Naive thymus-derived CD8-positive, alpha-beta T cell (primary cell): ENCODE measurements around the gene MRGPRE. TPM values are rescaled to one million over a fixed set of nuclear protein-coding genes. Genes with fewer than 3 reads are reported as not detected.

Experiments
- ATAC-seq, 2 donors: fragments of 150-1000 bp; cut with Tn5 transposase in 1 of 2; sonication (Bioruptor Pico), chemical (Tn5 transposase) in 1 of 2; 1 replicate in 1 of 2; 2 replicates in 1 of 2; pipeline ENCODE4 v1.10.0; 2021; ENCODE audit warnings: mild to moderate bottlenecking in 2 of 2, moderate library complexity in 2 of 2
- POLR2A ChIA-PET: fragments of 350-600 bp; sonication (Branson Sonifier 250); formaldehyde crosslinking; loops from one replicate; lab custom pipeline; 2021; ENCODE audit warnings: antibody characterized with exemption; lab: Charles Lee
- DNase-seq, 10 donors: peaks; one replicate each; pipeline versions ENCODE4 v3.0.0 to v3.0.0-alpha.2; 2020 to 2022
- H3K27ac Mint-ChIP-seq, 10 donors: one replicate each; pipeline ENCODE4 v1.8.0; 2020 to 2022; ENCODE audit warnings: mild to moderate bottlenecking in 10 of 10, mixed read lengths in 10 of 10, moderate library complexity in 4 of 10, inconsistent platforms in 1 of 10
- H3K27me3 Mint-ChIP-seq, 5 donors: one replicate each; pipeline ENCODE4 v1.8.0; 2021 to 2022; ENCODE audit warnings: mixed read lengths in 5 of 5
- H3K36me3 Mint-ChIP-seq, 3 donors: one replicate each; pipeline ENCODE4 v1.8.0; 2020 to 2022; ENCODE audit warnings: mixed read lengths in 3 of 3, mild to moderate bottlenecking in 2 of 3, inconsistent platforms in 1 of 3
- H3K4me1 Mint-ChIP-seq, 4 donors: one replicate each; pipeline ENCODE4 v1.8.0; 2021 to 2022; ENCODE audit warnings: mixed read lengths in 4 of 4
- H3K4me3 Mint-ChIP-seq, 10 donors: one replicate each; pipeline ENCODE4 v1.8.0; 2020 to 2022; ENCODE audit warnings: mild to moderate bottlenecking in 10 of 10, mixed read lengths in 10 of 10, moderate library complexity in 6 of 10, inconsistent platforms in 1 of 10
- H3K9me3 Mint-ChIP-seq, 9 donors: one replicate each; pipeline ENCODE4 v1.8.0; 2020 to 2022; ENCODE audit warnings: mixed read lengths in 9 of 9, mild to moderate bottlenecking in 3 of 9, inconsistent platforms in 1 of 9, moderate library complexity in 1 of 9
- polyA plus RNA-seq, 3 donors: library from polyadenylated mRNA; unstranded; fragments of 300-500 nt; fragmentation: Illumina TruSeq; gene quantifications; one replicate each; pipeline ENCODE4 v1.2.3, GENCODE V29; 2021
- total RNA-seq, 8 experiments: library from RNA in 2 of 8; stranded (reverse) in 2 of 8; gene quantifications; one replicate each; pipeline ENCODE4 v1.2.3 and lab custom pipeline; 2021 to 2026

Gene MRGPRE
- total and polyA plus RNA-seq, 5 experiments from 2014 or later = not detected

DNA sequence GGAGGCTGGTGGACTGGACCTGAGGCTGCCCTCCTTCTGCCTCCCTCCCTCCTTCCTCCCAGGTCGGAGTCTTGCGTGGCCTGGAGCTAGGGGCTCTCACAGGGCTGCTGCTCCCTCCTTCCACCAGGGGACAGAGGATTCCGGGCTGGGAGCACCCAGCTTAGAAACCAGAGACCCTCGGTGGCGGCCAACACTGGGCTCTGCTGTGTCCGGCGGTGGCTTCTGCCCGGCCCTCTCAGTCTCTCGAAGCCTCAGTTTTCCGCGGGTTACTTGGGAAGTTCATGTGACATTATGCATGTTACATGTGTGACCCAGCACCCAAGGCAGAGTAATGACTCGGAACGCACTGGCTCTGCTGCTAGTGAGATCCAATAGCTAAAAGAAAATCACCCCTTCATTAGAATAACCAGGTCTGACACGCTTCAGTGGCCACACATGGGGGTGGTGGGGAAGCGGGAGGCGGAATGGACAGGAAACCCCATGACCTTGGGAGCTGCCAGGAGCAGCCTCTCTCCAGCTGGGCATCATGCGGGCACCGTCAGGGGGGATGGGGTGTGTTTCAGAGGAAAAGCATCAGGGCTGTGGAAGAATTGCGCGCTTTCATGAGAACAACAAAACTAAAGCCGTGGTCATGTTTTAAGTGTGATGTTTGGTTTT, 7.7 kb downstream of the MRGPRE start:
- H3K27ac Mint-ChIP-seq = no peak overlapping the region
- POLR2A ChIA-PET = interaction anchor here (1.0 kb wide), 1 partner anchor 8 kb away, joined by 3 read pairs; the partner anchor contains the start of gene MRGPRE
- no peak overlapping the region for H3K4me3 Mint-ChIP-seq
- peaks cover 0 to 13% (median 8%) of the 10 kb centered on the region in 4 donors for H3K4me1 Mint-ChIP-seq
- no peaks in the 10 kb centered on the region for H3K36me3 Mint-ChIP-seq
- ATAC-seq = no peak
- peaks cover 0 to 32% (median 13%) of the 10 kb centered on the region in 5 donors for H3K27me3 Mint-ChIP-seq
- H3K9me3 Mint-ChIP-seq = no peaks in the 10 kb centered on the region
- peak in 1 of 10 donors; percentile 50 for DNase-seq

- peak in 1 of 10 donors; percentile 49 for DNase-seq
Observed at GRCh38 chr11:3223932-3224381, 8.3 kb downstream of the MRGPRE start.

GRCh38 chr11:3222941-3223915, 9.0 kb downstream of the MRGPRE start:
- peaks cover 0 to 13% (median 8%) of the 10 kb centered on the region in 4 donors for H3K4me1 Mint-ChIP-seq
- peak overlapping the region in 2 of 10 donors; percentile 7 to 67 for H3K27ac Mint-ChIP-seq
- H3K27me3 Mint-ChIP-seq = peaks cover 0 to 32% (median 13%) of the 10 kb centered on the region in 5 donors
- peak; percentile 51 to 52 for ATAC-seq
- DNase-seq = peak in 4 of 10 donors; percentile 9 to 61 (median 17)
- H3K4me3 Mint-ChIP-seq = peak overlapping the region in 8 of 10 donors; percentile 9 to 58 (median 46)
- no peaks in the 10 kb centered on the region for H3K9me3 Mint-ChIP-seq
- POLR2A ChIA-PET = interaction anchor here (1.0 kb wide), 1 partner anchor 9 kb away, joined by 3 read pairs; the partner anchor contains the start of gene MRGPRE
- no peaks in the 10 kb centered on the region for H3K36me3 Mint-ChIP-seq

More at GRCh38 chr11:3223932-3224381, 8.3 kb downstream of the MRGPRE start:
- H3K27ac Mint-ChIP-seq = no peak overlapping the region
- H3K36me3 Mint-ChIP-seq = no peaks in the 10 kb centered on the region
- POLR2A ChIA-PET = interaction anchor here (1.0 kb wide), 1 partner anchor 9 kb away, joined by 3 read pairs; the partner anchor contains the start of gene MRGPRE
- peaks cover 0 to 32% (median 13%) of the 10 kb centered on the region in 5 donors for H3K27me3 Mint-ChIP-seq
- peaks cover 0 to 13% (median 8%) of the 10 kb centered on the region in 4 donors for H3K4me1 Mint-ChIP-seq
- H3K4me3 Mint-ChIP-seq = no peak overlapping the region
- no peaks in the 10 kb centered on the region for H3K9me3 Mint-ChIP-seq
- no peak for ATAC-seq

- Mint-ChIP-seq H3K9me3 (no peaks in the 10 kb centered on the region), H3K4me1 (peaks cover under 1 to 15% (median 8%) of the 10 kb centered on the region in 4 donors), H3K36me3 (no peaks in the 10 kb centered on the region), H3K27me3 (peaks cover 0 to 32% (median 13%) of the 10 kb centered on the region in 5 donors), H3K4me3 (peak overlapping the region in 5 of 10 donors; percentile 36 to 58 (median 45)), H3K27ac (no peak overlapping the region)
- ATAC-seq (no peak), DNase-seq (peak in 1 of 10 donors; percentile 57)
- POLR2A ChIA-PET = no interaction called here
Observed at GRCh38 chr11:3222003-3222855, 10.0 kb downstream of the MRGPRE start.

GRCh38 chr11:3221408-3222002, 10.7 kb downstream of the MRGPRE start:
- H3K36me3 Mint-ChIP-seq = no peaks in the 10 kb centered on the region
- POLR2A ChIA-PET = no interaction called here
- H3K9me3 Mint-ChIP-seq = no peaks in the 10 kb centered on the region
- DNase-seq (peak in 1 of 10 donors; percentile 53), ATAC-seq (no peak)
- H3K27me3 Mint-ChIP-seq = peaks cover 0 to 39% (median 17%) of the 10 kb centered on the region in 5 donors
- no peak overlapping the region for H3K4me3 Mint-ChIP-seq
- peaks cover 4 to 22% (median 12%) of the 10 kb centered on the region in 4 donors for H3K4me1 Mint-ChIP-seq
- H3K27ac Mint-ChIP-seq = no peak overlapping the region

- POLR2A ChIA-PET = no interaction called here
- Mint-ChIP-seq H3K36me3 (no peaks in the 10 kb centered on the region), H3K4me3 (no peak overlapping the region), H3K27ac (no peak overlapping the region), H3K4me1 (peaks cover 4 to 22% (median 12%) of the 10 kb centered on the region in 4 donors), H3K27me3 (peaks cover 0 to 38% (median 15%) of the 10 kb centered on the region in 5 donors), H3K9me3 (no peaks in the 10 kb centered on the region)
- ATAC-seq (no peak), DNase-seq (peak in 1 of 10 donors; percentile 53)
Observed at GRCh38 chr11:3220521-3221407, 11.5 kb downstream of the MRGPRE start.

DNA sequence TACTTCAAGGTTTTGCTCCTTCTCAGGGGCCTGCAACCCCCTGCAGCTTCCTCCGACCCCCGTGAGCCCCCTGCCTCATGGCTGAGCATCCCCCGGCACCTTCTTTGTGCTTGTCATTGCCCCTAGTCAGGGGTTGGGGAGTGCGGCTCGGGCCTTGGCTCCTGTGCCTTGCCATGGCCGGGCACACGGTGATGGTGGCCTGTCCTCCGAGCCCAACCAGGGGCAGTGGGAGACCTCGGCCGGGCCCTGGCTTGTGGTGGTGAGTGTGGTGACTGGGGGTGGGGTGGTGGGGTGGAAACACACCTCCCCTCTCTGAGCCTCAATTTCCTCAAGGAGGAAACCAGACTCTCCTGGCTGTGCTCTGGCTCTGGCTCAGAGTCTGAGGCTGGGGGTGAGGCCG, 12.1 kb downstream of the MRGPRE start:
- Mint-ChIP-seq H3K4me3 (no peak overlapping the region), H3K36me3 (no peaks in the 10 kb centered on the region), H3K4me1 (peaks cover 4 to 22% (median 12%) of the 10 kb centered on the region in 4 donors), H3K9me3 (no peaks in the 10 kb centered on the region), H3K27me3 (peaks cover 0 to 41% (median 17%) of the 10 kb centered on the region in 5 donors), H3K27ac (no peak overlapping the region)
- POLR2A ChIA-PET = no interaction called here
- DNase-seq (peak in 1 of 10 donors; percentile 41), ATAC-seq (no peak)

DNA sequence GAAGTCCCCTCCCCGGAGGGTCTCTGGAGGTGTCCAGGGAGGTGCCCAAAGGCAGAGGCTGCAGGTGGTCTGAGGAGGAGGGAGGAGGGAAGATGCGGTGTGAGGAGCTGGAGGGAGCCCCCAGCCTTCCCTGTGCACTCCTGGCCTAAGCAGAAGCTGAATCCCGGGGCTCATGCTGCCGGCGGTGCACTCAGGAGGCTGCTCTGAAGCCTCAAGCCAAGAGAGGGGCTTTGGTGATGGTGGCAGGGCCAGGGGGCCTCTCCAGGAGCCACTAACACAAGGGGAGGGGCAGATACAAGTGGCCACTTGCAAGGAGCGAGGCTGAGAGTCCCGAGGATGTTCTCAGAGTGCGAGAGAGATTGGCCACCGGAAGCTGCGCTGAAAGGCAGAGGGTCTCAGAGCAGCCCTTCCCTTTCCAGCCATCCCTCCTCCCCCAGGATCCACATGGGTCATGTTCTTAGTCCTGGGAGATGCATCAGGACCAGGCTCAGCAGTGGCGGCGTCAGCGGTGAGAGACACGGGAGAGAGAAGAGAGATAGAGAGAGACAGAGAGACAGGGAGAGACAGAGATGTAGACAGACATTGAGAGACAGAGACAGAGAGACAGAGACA, 12.8 kb downstream of the MRGPRE start:
- peaks cover 4 to 22% (median 12%) of the 10 kb centered on the region in 4 donors for H3K4me1 Mint-ChIP-seq
- H3K27me3 Mint-ChIP-seq = peaks cover 0 to 47% (median 19%) of the 10 kb centered on the region in 5 donors
- DNase-seq = peak in 1 of 10 donors; percentile 60
- no peaks in the 10 kb centered on the region for H3K36me3 Mint-ChIP-seq
- POLR2A ChIA-PET = no interaction called here
- ATAC-seq = no peak
- H3K9me3 Mint-ChIP-seq = no peaks in the 10 kb centered on the region
- no peak overlapping the region for H3K4me3 Mint-ChIP-seq
- peak overlapping the region in 1 of 10 donors; percentile 72 for H3K27ac Mint-ChIP-seq

GRCh38 chr11:3218483-3219280, 13.5 kb downstream of the MRGPRE start, which contains the start of gene MRGPRG:
MRGPRG (minus strand) TSS chr11:3218813; CDS start chr11:3218813, 0 bp downstream.
- Mint-ChIP-seq H3K4me3 (no peak within 1 kb of the TSS), H3K9me3 (no peaks in the 10 kb centered on the region), H3K27me3 (peaks cover 0 to 47% (median 15%) of the 10 kb centered on the region in 5 donors), H3K27ac (no peak within 1 kb of the TSS), H3K4me1 (peaks cover 4 to 22% (median 14%) of the 10 kb centered on the region in 4 donors), H3K36me3 (no peaks in the 10 kb centered on the region)
- ATAC-seq (no peak), DNase-seq (peak in 1 of 10 donors; percentile 62)
- POLR2A ChIA-PET = no interaction called here
